ENCODE measurements around the gene PHC2. TPM values are rescaled to one million over a fixed set of nuclear protein-coding genes. Genes with fewer than 3 reads are reported as not detected.

PHC2 gene
- total RNA-seq, 1 experiment from 2014 or later: 176 TPM

DNA sequence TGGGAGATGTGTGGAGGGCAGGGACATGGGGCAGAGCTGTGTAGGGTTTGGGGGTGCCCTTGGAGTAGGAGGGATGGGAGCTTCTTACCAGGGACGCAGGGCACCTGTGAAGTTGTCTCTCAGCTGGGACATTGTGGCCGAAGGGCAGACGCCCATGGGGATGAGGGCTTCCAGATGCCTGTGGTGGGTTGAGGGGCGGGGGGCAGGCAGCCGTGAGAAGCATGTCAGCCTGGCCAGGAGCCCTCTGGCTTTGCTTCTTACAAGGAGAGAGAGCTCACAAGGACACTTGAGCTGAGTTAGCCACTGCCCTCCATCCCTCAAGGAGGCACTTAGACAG, 118.5 kb downstream of the PHC2 start:
- H3K4me3 ChIP-seq (replicated peaks in 1 of 2; ENCODE audit: low read depth in 1 of 2, low read length in 2 of 2): no peak overlapping the region
- H3K9ac ChIP-seq (ENCODE audit: low read length): no peak overlapping the region
- no peak overlapping the region for H3K27ac ChIP-seq (ENCODE audit: low read depth, low read length)
- no peak overlapping the region for H3K4me2 ChIP-seq (ENCODE audit: low read length)
- ATAC-seq (no peak), DNase-seq (ENCODE audit: low read depth, low spot score) (no peak)
- no peaks in the 10 kb centered on the region for H3K9me2 ChIP-seq (ENCODE audit: insufficient read depth)
- H3K79me2 ChIP-seq (ENCODE audit: insufficient read depth, low read length): no peaks in the 10 kb centered on the region
- TF ChIP-seq SRF (IDR thresholded peaks at IDR 0.05; ENCODE audit: low read depth) (no peak), EGR1 (IDR thresholded peaks at IDR 0.05; ENCODE audit: low read depth) (no peak), POLR2AphosphoS5 (IDR thresholded peaks at IDR 0.05; ENCODE audit: low read depth, low read length) (no peak), FOSL1 (IDR thresholded peaks at IDR 0.05; ENCODE audit: low read depth) (no peak), JUND (IDR thresholded peaks at IDR 0.05) (no peak), ELF1 (IDR thresholded peaks at IDR 0.05; ENCODE audit: borderline replicate concordance, low read depth) (no peak), ZNF274 (IDR thresholded peaks at IDR 0.05; ENCODE audit: low read depth, low read length) (no peak), RAD21 (IDR thresholded peaks at IDR 0.05; ENCODE audit: low read depth) (no peak), ZFX (IDR thresholded peaks at IDR 0.05) (no peak), YY1 (IDR thresholded peaks at IDR 0.05; ENCODE audit: extremely low read depth, insufficient replicate concordance, low read depth, low read length) (no peak), CEBPB (IDR thresholded peaks at IDR 0.05; ENCODE audit: low read depth) (no peak), TCF7L2 (IDR thresholded peaks at IDR 0.05; ENCODE audit: borderline replicate concordance, extremely low read depth, insufficient read depth, insufficient read length) (no peak), CBX3 (IDR thresholded peaks at IDR 0.05; ENCODE audit: low read depth) (no peak), EZH2 (IDR thresholded peaks at IDR 0.05) (no peak)
- TF ChIP-seq, protein P1, sequence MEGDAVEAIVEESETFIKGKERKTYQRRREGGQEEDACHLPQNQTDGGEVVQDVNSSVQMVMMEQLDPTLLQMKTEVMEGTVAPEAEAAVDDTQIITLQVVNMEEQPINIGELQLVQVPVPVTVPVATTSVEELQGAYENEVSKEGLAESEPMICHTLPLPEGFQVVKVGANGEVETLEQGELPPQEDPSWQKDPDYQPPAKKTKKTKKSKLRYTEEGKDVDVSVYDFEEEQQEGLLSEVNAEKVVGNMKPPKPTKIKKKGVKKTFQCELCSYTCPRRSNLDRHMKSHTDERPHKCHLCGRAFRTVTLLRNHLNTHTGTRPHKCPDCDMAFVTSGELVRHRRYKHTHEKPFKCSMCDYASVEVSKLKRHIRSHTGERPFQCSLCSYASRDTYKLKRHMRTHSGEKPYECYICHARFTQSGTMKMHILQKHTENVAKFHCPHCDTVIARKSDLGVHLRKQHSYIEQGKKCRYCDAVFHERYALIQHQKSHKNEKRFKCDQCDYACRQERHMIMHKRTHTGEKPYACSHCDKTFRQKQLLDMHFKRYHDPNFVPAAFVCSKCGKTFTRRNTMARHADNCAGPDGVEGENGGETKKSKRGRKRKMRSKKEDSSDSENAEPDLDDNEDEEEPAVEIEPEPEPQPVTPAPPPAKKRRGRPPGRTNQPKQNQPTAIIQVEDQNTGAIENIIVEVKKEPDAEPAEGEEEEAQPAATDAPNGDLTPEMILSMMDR (IDR thresholded peaks at IDR 0.05 in 2 of 3, conservative IDR thresholded peaks at IDR 0.05 in 1 of 3; ENCODE audit: borderline replicate concordance in 1 of 3, insufficient read depth in 1 of 3, low read depth in 2 of 3, low read length in 2 of 3): no peak
- TF ChIP-seq, protein P2, sequence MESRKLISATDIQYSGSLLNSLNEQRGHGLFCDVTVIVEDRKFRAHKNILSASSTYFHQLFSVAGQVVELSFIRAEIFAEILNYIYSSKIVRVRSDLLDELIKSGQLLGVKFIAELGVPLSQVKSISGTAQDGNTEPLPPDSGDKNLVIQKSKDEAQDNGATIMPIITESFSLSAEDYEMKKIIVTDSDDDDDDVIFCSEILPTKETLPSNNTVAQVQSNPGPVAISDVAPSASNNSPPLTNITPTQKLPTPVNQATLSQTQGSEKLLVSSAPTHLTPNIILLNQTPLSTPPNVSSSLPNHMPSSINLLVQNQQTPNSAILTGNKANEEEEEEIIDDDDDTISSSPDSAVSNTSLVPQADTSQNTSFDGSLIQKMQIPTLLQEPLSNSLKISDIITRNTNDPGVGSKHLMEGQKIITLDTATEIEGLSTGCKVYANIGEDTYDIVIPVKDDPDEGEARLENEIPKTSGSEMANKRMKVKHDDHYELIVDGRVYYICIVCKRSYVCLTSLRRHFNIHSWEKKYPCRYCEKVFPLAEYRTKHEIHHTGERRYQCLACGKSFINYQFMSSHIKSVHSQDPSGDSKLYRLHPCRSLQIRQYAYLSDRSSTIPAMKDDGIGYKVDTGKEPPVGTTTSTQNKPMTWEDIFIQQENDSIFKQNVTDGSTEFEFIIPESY (IDR thresholded peaks at IDR 0.05; ENCODE audit: extremely low read depth, insufficient replicate concordance, low read length): no peak
- TF ChIP-seq, protein P3, sequence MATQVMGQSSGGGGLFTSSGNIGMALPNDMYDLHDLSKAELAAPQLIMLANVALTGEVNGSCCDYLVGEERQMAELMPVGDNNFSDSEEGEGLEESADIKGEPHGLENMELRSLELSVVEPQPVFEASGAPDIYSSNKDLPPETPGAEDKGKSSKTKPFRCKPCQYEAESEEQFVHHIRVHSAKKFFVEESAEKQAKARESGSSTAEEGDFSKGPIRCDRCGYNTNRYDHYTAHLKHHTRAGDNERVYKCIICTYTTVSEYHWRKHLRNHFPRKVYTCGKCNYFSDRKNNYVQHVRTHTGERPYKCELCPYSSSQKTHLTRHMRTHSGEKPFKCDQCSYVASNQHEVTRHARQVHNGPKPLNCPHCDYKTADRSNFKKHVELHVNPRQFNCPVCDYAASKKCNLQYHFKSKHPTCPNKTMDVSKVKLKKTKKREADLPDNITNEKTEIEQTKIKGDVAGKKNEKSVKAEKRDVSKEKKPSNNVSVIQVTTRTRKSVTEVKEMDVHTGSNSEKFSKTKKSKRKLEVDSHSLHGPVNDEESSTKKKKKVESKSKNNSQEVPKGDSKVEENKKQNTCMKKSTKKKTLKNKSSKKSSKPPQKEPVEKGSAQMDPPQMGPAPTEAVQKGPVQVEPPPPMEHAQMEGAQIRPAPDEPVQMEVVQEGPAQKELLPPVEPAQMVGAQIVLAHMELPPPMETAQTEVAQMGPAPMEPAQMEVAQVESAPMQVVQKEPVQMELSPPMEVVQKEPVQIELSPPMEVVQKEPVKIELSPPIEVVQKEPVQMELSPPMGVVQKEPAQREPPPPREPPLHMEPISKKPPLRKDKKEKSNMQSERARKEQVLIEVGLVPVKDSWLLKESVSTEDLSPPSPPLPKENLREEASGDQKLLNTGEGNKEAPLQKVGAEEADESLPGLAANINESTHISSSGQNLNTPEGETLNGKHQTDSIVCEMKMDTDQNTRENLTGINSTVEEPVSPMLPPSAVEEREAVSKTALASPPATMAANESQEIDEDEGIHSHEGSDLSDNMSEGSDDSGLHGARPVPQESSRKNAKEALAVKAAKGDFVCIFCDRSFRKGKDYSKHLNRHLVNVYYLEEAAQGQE (IDR thresholded peaks at IDR 0.05; ENCODE audit: low read depth): no peak
- TF ChIP-seq, protein P4, sequence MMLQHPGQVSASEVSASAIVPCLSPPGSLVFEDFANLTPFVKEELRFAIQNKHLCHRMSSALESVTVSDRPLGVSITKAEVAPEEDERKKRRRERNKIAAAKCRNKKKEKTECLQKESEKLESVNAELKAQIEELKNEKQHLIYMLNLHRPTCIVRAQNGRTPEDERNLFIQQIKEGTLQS (IDR thresholded peaks at IDR 0.05): no peak
- TF ChIP-seq, protein P5, sequence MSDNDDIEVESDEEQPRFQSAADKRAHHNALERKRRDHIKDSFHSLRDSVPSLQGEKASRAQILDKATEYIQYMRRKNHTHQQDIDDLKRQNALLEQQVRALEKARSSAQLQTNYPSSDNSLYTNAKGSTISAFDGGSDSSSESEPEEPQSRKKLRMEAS (IDR thresholded peaks at IDR 0.05): no peak
- no peaks in the 10 kb centered on the region for H3K36me3 ChIP-seq (ENCODE audit: control insufficient read depth in 1 of 2, insufficient read depth in 2 of 2, low read length in 2 of 2)
- no TSS peak for BruUV-seq (replicated peaks)
- H3K9me3 ChIP-seq (ENCODE audit: control insufficient read depth in 1 of 2, insufficient read depth in 1 of 2, low read depth in 1 of 2, low read length in 2 of 2): no peaks in the 10 kb centered on the region
- POLR2A ChIA-PET: no interaction called here
- intact Hi-C loops (cut with micrococcal nuclease): no loop called here
- no peaks in the 10 kb centered on the region for H4K20me1 ChIP-seq (ENCODE audit: insufficient read depth)
- no peaks in the 10 kb centered on the region for H3K4me1 ChIP-seq (ENCODE audit: control insufficient read depth in 1 of 2, insufficient read depth in 2 of 2, low read length in 2 of 2)
- RAD21 ChIA-PET (ENCODE audit: low non-redundant PET in 1 of 2, low total read pairs in 2 of 2, uncharacterized antibody in 2 of 2, unreplicated experiment in 2 of 2): interaction anchor here in 1 of 2 experiments (0.6 kb wide), 1 partner anchor 23 kb away, joined by 3 read pairs; no protein-coding TSS in a partner anchor
- H3K27me3 ChIP-seq (ENCODE audit: insufficient read depth, low read length): no peaks in the 10 kb centered on the region
- H2AFZ ChIP-seq (ENCODE audit: low read depth, low read length, poor library complexity, severe bottlenecking): no peak overlapping the region
- CTCF ChIA-PET: interaction anchor here (0.6 to 2.7 kb wide), 2 partner anchors 17 to 132 kb away, joined by 3 to 9 read pairs; no protein-coding TSS in a partner anchor

All from HCT116 (cell line).